ENCODE results near the gene GFAP.

GRCh38 chr17:44961921-44962350 lies 46.6 kb upstream of the GFAP start:
- TF ChIP-seq, protein P1, sequence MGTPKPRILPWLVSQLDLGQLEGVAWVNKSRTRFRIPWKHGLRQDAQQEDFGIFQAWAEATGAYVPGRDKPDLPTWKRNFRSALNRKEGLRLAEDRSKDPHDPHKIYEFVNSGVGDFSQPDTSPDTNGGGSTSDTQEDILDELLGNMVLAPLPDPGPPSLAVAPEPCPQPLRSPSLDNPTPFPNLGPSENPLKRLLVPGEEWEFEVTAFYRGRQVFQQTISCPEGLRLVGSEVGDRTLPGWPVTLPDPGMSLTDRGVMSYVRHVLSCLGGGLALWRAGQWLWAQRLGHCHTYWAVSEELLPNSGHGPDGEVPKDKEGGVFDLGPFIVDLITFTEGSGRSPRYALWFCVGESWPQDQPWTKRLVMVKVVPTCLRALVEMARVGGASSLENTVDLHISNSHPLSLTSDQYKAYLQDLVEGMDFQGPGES (IDR thresholded peaks at IDR 0.05; ENCODE audit: low read depth, low read length), result no peak
- TF ChIP-seq CTCF (IDR thresholded peaks at IDR 0.05) (peak; percentile 23; the same call in 1 of the 2 replicates), EP300 (IDR thresholded peaks at IDR 0.05; ENCODE audit: borderline replicate concordance in 1 of 2, low read depth in 1 of 2, low read length in 1 of 2) (no peak), EZH2phosphoT487 (IDR thresholded peaks at IDR 0.05; ENCODE audit: borderline replicate concordance, low read depth) (no peak)

All from SK-N-SH (cell line).